GM19025 (cell line): ENCODE measurements around the gene EPHA3.

ENCODE experiments used
- ATAC-seq: cut with Tn5 transposase; IDR thresholded peaks from one replicate; pipeline ENCODE4 v1.9.1; 2021; ENCODE audit warnings: mild to moderate bottlenecking, low read depth, moderate library complexity; ENCODE audit not compliant: unreplicated experiment

EPHA3 gene

GRCh38 chr3:89107461-89108290 is at the start of gene EPHA3:
EPHA3 (plus strand) TSS chr3:89107621; CDS start chr3:89107749, 128 bp downstream.
- ATAC-seq: peak; percentile 94

GRCh38 chr3:89058371-89058770 is 49.0 kb upstream of the EPHA3 start:
- ATAC-seq: no peak

- no peak for ATAC-seq
Observed at GRCh38 chr3:89059211-89059925, 48.1 kb upstream of the EPHA3 start.

GRCh38 chr3:89061259-89061658 is 46.2 kb upstream of the EPHA3 start:
- no peak for ATAC-seq

GRCh38 chr3:89067736-89068135 is 39.7 kb upstream of the EPHA3 start:
- ATAC-seq: no peak

GRCh38 chr3:89072642-89073041 is 34.8 kb upstream of the EPHA3 start:
- no peak for ATAC-seq

GRCh38 chr3:89079944-89080343 is 27.5 kb upstream of the EPHA3 start:
- no peak for ATAC-seq

- no peak for ATAC-seq
Observed at GRCh38 chr3:89087851-89088250, 19.6 kb upstream of the EPHA3 start.

- no peak for ATAC-seq
Observed at GRCh38 chr3:89098173-89098572, 9.2 kb upstream of the EPHA3 start.

GRCh38 chr3:89098964-89099585 is 8.3 kb upstream of the EPHA3 start:
- ATAC-seq: peak; percentile 91

- no peak for ATAC-seq
Observed at GRCh38 chr3:89101251-89101650, 6.2 kb upstream of the EPHA3 start.

- ATAC-seq: no peak
Observed at GRCh38 chr3:89101921-89102320, 5.5 kb upstream of the EPHA3 start.

GRCh38 chr3:89104499-89104898 is 2.9 kb upstream of the EPHA3 start:
- no peak for ATAC-seq

- ATAC-seq: no peak
Observed at GRCh38 chr3:89105503-89105902, 1.9 kb upstream of the EPHA3 start.

GRCh38 chr3:89108291-89108550 is 800 bp downstream of the EPHA3 start:
- no peak for ATAC-seq

- ATAC-seq: no peak
Observed at GRCh38 chr3:89113344-89113743, 5.9 kb downstream of the EPHA3 start.

GRCh38 chr3:89113893-89114840 is 6.7 kb downstream of the EPHA3 start:
- peak; percentile 86 for ATAC-seq

GRCh38 chr3:89114841-89115223 is 7.4 kb downstream of the EPHA3 start:
- ATAC-seq: no peak

GRCh38 chr3:89116476-89116875 is 9.1 kb downstream of the EPHA3 start:
- no peak for ATAC-seq

- ATAC-seq: no peak
Observed at GRCh38 chr3:89138048-89138447, 30.6 kb downstream of the EPHA3 start.

- ATAC-seq: no peak
Observed at GRCh38 chr3:89139870-89140269, 32.4 kb downstream of the EPHA3 start.
